Caco-2 (cell line): ENCODE results near the gene NEDD4L. TPM values are rescaled to one million over a fixed set of nuclear protein-coding genes. Genes with fewer than 3 reads are reported as not detected.
A peak's percentile ranks its signal among the peaks of the same experiment; 100 is the strongest.

ENCODE experiments used
- BruUV-seq: library from RNA; stranded (reverse); fragments of 400-500 nt; replicated peaks from 2 replicates; lab custom pipeline; 2021; lab: Mats Ljungman, UMichigan
- CTCF ChIA-PET: fragments of 300-600 bp; sonication (Branson Sonifier 250); formaldehyde crosslinking; loops from one replicate; lab custom pipeline; 2022; ENCODE audit warnings: antibody characterized with exemption; lab: Charles Lee
- POLR2A ChIA-PET: fragments of 300-600 bp; sonication (Branson Sonifier 250); formaldehyde crosslinking; loops from one replicate; lab custom pipeline; 2022; ENCODE audit warnings: antibody characterized with exemption; lab: Charles Lee
- DNase-seq, 2 experiments: peaks; one replicate each; pipeline versions ENCODE4 v3.0.0 to v3.0.0-alpha.2; 2020 to 2022
- H3K27me3 ChIP-seq: replicated peaks from 2 replicates; pipeline ENCODE4 v1.6.0; 2011; ENCODE audit warnings: low read length; ENCODE audit not compliant: control insufficient read depth, insufficient read depth
- H3K36me3 ChIP-seq: 2 replicates; pipeline ENCODE4 v1.5.1; 2011; ENCODE audit warnings: low read length; ENCODE audit not compliant: control insufficient read depth, insufficient read depth
- H3K4me1 ChIP-seq: fragments of 250-450 bp; sonication (Bioruptor Pico); 2 replicates; pipeline ENCODE4 v1.5.1; 2020; ENCODE audit warnings: mild to moderate bottlenecking
- H3K4me3 ChIP-seq: 2 replicates; pipeline ENCODE4 v1.5.1; 2011; ENCODE audit warnings: low read depth, mild to moderate bottlenecking, control low read depth, low read length
- H3K9me3 ChIP-seq: fragments of 250-450 bp; sonication (Bioruptor Pico); 2 replicates; pipeline ENCODE4 v1.5.1; 2020; ENCODE audit warnings: mild to moderate bottlenecking, moderate library complexity
- H3K27ac Mint-ChIP-seq: one replicate; pipeline ENCODE4 v1.8.0; 2022; ENCODE audit warnings: mixed read lengths; ENCODE audit not compliant: unreplicated experiment
- H3K27me3 Mint-ChIP-seq: one replicate; pipeline ENCODE4 v1.8.0; 2022; ENCODE audit warnings: mixed read lengths; ENCODE audit not compliant: insufficient read depth, unreplicated experiment
- H3K36me3 Mint-ChIP-seq: one replicate; pipeline ENCODE4 v1.8.0; 2022; ENCODE audit warnings: mild to moderate bottlenecking, mixed read lengths; ENCODE audit not compliant: insufficient read depth, unreplicated experiment
- H3K4me1 Mint-ChIP-seq: one replicate; pipeline ENCODE4 v1.8.0; 2022; ENCODE audit warnings: low read depth, mixed read lengths; ENCODE audit not compliant: unreplicated experiment
- H3K4me3 Mint-ChIP-seq: one replicate; pipeline ENCODE4 v1.8.0; 2022; ENCODE audit warnings: mild to moderate bottlenecking, moderate library complexity, mixed read lengths; ENCODE audit not compliant: unreplicated experiment
- H3K9me3 Mint-ChIP-seq: one replicate; pipeline ENCODE4 v1.8.0; 2022; ENCODE audit warnings: mixed read lengths; ENCODE audit not compliant: unreplicated experiment
- intact Hi-C: fragments of 100-400 bp; cut with micrococcal nuclease; formaldehyde crosslinking; loops from one replicate; pipeline ENCODE4 v1.10.0; 2022; ENCODE audit not compliant: unreplicated experiment
- total RNA-seq: library from RNA; stranded (reverse); gene quantifications from 2 replicates; pipeline ENCODE4 v1.2.3, GENCODE V29; 2022
- TF ChIP-seq, protein P1 (sequence below), 2 experiments: fragments of 200-600 bp in 1 of 2; IDR thresholded peaks; 1 replicate in 1 of 2; 2 replicates in 1 of 2; pipeline versions ENCODE4 v1.5.1 to v1.8.0; 2011 to 2022; ENCODE audit warnings: antibody characterized with exemption in 1 of 2, control low read depth in 1 of 2, inconsistent platforms in 1 of 2, low read depth in 1 of 2, low read length in 1 of 2, mild to moderate bottlenecking in 1 of 2, moderate library complexity in 1 of 2; ENCODE audit not compliant: insufficient read depth in 1 of 2, severe bottlenecking in 1 of 2, unreplicated experiment in 1 of 2

NEDD4L gene
- total RNA-seq, 1 experiment from 2014 or later: 85.4 TPM

DNA sequence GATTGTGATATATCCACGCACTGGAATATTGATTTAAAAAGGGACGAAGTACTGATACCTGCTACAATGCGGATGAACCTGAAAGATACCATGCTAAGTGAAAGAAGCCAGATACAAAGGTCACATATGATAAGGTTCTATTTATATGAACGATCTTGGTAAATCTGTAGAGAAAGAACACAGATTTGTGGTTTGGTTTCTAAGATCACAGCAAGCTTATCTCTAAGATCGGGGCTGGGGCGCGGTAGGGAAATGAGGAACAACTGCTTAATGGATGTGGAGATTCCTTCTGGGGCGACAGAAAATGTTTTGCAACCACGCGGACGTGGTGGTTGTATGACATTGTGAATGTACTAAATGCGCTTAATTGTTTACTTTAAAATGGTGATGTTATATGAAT, 60.1 kb downstream of the NEDD4L start:
- Mint-ChIP-seq H3K27ac (peak overlapping the region; percentile 49), H3K4me3 (peak overlapping the region; percentile 30), H3K9me3 (no peaks in the 10 kb centered on the region), H3K4me1 (peaks cover 8% of the 10 kb centered on the region), H3K36me3 (peaks cover 19% of the 10 kb centered on the region), H3K27me3 (no peaks in the 10 kb centered on the region)
- BruUV-seq: no TSS peak
- H3K36me3 ChIP-seq: no peaks in the 10 kb centered on the region
- no peaks in the 10 kb centered on the region for H3K27me3 ChIP-seq
- peaks cover 27% of the 10 kb centered on the region; the same call in 1 of the 2 replicates for H3K4me1 ChIP-seq
- no peak overlapping the region for H3K4me3 ChIP-seq
- POLR2A ChIA-PET: no interaction called here
- CTCF ChIA-PET: no interaction called here
- no peaks in the 10 kb centered on the region for H3K9me3 ChIP-seq
- TF ChIP-seq, protein P1, sequence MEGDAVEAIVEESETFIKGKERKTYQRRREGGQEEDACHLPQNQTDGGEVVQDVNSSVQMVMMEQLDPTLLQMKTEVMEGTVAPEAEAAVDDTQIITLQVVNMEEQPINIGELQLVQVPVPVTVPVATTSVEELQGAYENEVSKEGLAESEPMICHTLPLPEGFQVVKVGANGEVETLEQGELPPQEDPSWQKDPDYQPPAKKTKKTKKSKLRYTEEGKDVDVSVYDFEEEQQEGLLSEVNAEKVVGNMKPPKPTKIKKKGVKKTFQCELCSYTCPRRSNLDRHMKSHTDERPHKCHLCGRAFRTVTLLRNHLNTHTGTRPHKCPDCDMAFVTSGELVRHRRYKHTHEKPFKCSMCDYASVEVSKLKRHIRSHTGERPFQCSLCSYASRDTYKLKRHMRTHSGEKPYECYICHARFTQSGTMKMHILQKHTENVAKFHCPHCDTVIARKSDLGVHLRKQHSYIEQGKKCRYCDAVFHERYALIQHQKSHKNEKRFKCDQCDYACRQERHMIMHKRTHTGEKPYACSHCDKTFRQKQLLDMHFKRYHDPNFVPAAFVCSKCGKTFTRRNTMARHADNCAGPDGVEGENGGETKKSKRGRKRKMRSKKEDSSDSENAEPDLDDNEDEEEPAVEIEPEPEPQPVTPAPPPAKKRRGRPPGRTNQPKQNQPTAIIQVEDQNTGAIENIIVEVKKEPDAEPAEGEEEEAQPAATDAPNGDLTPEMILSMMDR (IDR thresholded peaks at IDR 0.05; ENCODE audit: insufficient read depth in 1 of 2, low read depth in 1 of 2, low read length in 1 of 2, severe bottlenecking in 1 of 2, unreplicated experiment in 1 of 2): no peak
- peak in 1 of 2 experiments; percentile 42 for DNase-seq
- intact Hi-C loops: no loop called here

DNA sequence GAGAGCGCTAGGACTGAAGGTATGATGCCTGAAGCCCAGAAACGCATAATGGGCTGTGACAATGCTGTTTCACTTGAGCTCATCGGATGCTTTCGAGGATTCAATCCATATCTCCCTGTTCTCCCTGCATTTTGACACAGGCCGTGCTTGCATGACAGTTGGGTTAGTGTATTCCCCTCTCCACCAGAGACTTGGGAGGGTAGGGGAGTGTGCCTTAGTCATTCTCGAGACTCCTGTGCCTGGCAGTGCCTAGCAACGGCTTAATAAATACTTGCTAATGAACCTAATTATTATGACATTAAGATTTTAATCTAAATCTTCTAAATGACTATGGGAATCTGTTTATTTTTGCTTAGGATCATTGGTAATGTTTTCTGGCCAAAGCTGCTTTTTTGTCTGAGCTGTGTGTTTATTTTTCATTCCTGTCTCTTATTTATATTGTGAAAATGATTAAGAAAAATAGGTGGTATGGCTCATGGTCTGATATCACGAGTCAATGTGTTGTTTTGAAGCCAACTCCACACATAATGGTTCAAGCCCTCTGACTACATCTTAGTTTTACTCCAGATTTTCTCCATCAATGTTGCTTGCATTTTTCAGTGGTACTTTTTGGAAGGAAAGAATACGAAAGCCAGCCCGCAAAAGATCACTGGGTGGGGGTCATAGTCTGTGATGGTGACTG, 61.3 kb downstream of the NEDD4L start:
- Mint-ChIP-seq H3K9me3 (no peaks in the 10 kb centered on the region), H3K27ac (no peak overlapping the region), H3K4me1 (peaks cover 8% of the 10 kb centered on the region), H3K36me3 (peaks cover 19% of the 10 kb centered on the region), H3K27me3 (no peaks in the 10 kb centered on the region), H3K4me3 (no peak overlapping the region)
- H3K27me3 ChIP-seq: no peaks in the 10 kb centered on the region
- intact Hi-C loops: no loop called here
- no TSS peak for BruUV-seq
- H3K4me1 ChIP-seq: peaks cover 15% of the 10 kb centered on the region; the same call in 1 of the 2 replicates
- no peak for DNase-seq
- TF ChIP-seq, protein P1 (IDR thresholded peaks at IDR 0.05; ENCODE audit: insufficient read depth in 1 of 2, low read depth in 1 of 2, low read length in 1 of 2, severe bottlenecking in 1 of 2, unreplicated experiment in 1 of 2): no peak
- no peaks in the 10 kb centered on the region for H3K36me3 ChIP-seq
- CTCF ChIA-PET: no interaction called here
- no peaks in the 10 kb centered on the region for H3K9me3 ChIP-seq
- no peak overlapping the region for H3K4me3 ChIP-seq
- POLR2A ChIA-PET: interaction anchor here (0.5 kb wide), 1 partner anchor 25 kb away, joined by 3 read pairs; no protein-coding TSS in a partner anchor

DNA sequence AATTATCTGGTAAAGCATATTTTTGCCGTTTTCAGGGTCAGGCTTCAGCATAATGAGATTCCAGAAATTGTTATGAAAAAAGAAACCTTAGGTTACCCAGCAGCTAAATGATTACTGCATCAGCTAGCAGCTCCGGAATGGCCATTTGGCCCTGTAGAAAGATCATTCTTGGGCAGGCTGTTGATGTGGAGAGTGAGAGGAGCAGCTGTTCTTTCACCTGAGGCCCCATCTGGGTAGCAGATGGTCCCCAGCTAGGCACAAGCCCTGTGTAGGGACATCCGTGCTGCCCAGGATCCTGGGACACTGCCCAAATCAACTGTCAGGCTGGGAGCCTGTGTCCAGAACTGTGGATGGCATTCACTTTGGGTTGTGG, 61.8 kb downstream of the NEDD4L start:
- no peaks in the 10 kb centered on the region for H3K36me3 ChIP-seq
- TF ChIP-seq, protein P1 (IDR thresholded peaks at IDR 0.05; ENCODE audit: insufficient read depth in 1 of 2, low read depth in 1 of 2, low read length in 1 of 2, severe bottlenecking in 1 of 2, unreplicated experiment in 1 of 2): no peak
- DNase-seq: no peak
- no peaks in the 10 kb centered on the region for H3K27me3 ChIP-seq
- H3K4me3 Mint-ChIP-seq: no peak overlapping the region
- BruUV-seq: no TSS peak
- H3K4me1 ChIP-seq: peaks cover 13% of the 10 kb centered on the region; the same call in 1 of the 2 replicates
- POLR2A ChIA-PET: no interaction called here
- intact Hi-C loops: no loop called here
- no peak overlapping the region for H3K27ac Mint-ChIP-seq
- H3K36me3 Mint-ChIP-seq: peaks cover 19% of the 10 kb centered on the region
- no peaks in the 10 kb centered on the region for H3K9me3 Mint-ChIP-seq
- H3K27me3 Mint-ChIP-seq: no peaks in the 10 kb centered on the region
- H3K4me1 Mint-ChIP-seq: peaks cover 8% of the 10 kb centered on the region
- no peaks in the 10 kb centered on the region for H3K9me3 ChIP-seq
- CTCF ChIA-PET: no interaction called here
- H3K4me3 ChIP-seq: no peak overlapping the region
